ENCODE data around the gene CASKIN1. TPM values are rescaled to one million over a fixed set of nuclear protein-coding genes. Genes with fewer than 3 reads are reported as not detected.
"Not testable (repeated sequence)": the region's sequence is repeated elsewhere in the genome, so short reads cannot be mapped to it uniquely, and the experiment has no call there.

CASKIN1 gene
- total and polyA plus RNA-seq, 5 donors from 2014 or later, result not detected

DNA sequence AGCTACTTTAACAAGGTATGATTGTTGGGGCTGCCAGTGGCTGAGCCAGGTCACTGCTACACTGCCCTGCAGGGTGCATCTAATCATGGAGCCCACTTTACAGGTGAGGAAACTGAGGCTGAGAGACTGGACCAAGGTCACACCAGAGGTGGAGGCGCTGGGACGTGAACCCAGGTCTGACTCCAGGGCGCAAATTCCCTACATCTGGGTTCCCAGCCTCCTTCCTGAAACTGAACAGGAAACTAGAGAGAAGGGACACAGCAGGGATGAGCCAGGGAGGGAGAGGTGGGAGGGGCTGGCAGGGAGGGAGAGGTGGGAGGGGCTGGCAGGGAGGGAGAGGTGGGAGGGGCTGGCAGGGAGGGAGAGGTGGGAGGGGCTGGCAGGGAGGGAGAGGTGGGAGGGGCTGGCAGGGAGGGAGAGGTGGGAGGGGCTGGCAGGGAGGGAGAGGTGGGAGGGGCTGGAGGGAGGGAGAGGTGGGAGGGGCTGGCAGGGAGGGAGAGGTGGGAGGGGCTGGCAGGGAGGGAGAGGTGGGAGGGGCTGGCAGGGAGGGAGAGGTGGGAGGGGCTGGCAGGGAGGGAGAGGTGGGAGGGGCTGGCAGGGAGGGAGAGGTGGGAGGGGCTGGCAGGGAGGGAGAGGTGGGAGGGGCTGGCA is 68.7 kb downstream of the CASKIN1 start:
- Mint-ChIP-seq H3K4me3 (peak overlapping the region in 2 of 4 donors; percentile 12 to 78), H3K4me1 (peaks cover 0 to 28% (median 5%) of the 10 kb centered on the region in 4 donors)
- not testable (repeated sequence) for ATAC-seq (ENCODE audit: low read depth in 2 of 2); H3K27me3 ChIP-seq (ENCODE audit: control insufficient read depth, insufficient read depth, low read length); H3K36me3 Mint-ChIP-seq; H3K9me3 ChIP-seq (ENCODE audit: control insufficient read depth in 2 of 2, low read length in 2 of 2); H3K27me3 Mint-ChIP-seq; H3K4me1 ChIP-seq (ENCODE audit: control insufficient read depth, insufficient read depth, low read length, poor library complexity, severe bottlenecking); H3K4me3 ChIP-seq (ENCODE audit: low read depth, low read length); H3K27ac Mint-ChIP-seq; H3K27ac ChIP-seq (ENCODE audit: insufficient read depth, low read length, poor library complexity, severe bottlenecking); H3K36me3 ChIP-seq (ENCODE audit: control insufficient read depth, insufficient read depth, low read length); H3K9me3 Mint-ChIP-seq
- peak in 1 of 3 donors; percentile 24 for DNase-seq

Other genes with a start within 250 kb of the CASKIN1 start
- gene RPL3L, start 241.9 kb downstream of the CASKIN1 start, total RNA-seq, result not detected
- gene RPL3L, start 241.9 kb downstream of the CASKIN1 start, polyA plus RNA-seq, result not detected
- 65.1 TPM for gene NDUFB10, start 237.1 kb downstream of the CASKIN1 start, total RNA-seq
- gene NDUFB10, start 237.1 kb downstream of the CASKIN1 start, polyA plus RNA-seq, result 100 to 1,000 TPM; 192 to 288 (median 204) TPM
- 2,223 TPM for gene RPS2, start 231.8 kb downstream of the CASKIN1 start, total RNA-seq
- gene RPS2, start 231.8 kb downstream of the CASKIN1 start, polyA plus RNA-seq, result 1,000 to 10,000 TPM; 4,615 to 6,441 (median 5,598) TPM
- gene RNF151, start 229.7 kb downstream of the CASKIN1 start, total RNA-seq, result not detected
- gene RNF151, start 229.7 kb downstream of the CASKIN1 start, polyA plus RNA-seq, result not detected
- gene TBL3, start 224.6 kb downstream of the CASKIN1 start, total RNA-seq, result 25.3 TPM
- gene TBL3, start 224.6 kb downstream of the CASKIN1 start, polyA plus RNA-seq, result 10 to 100 TPM; 48.0 to 60.0 (median 53.9) TPM
- 0.47 TPM for gene NOXO1, start 215.1 kb downstream of the CASKIN1 start, total RNA-seq
- under 1 TPM in 2 of 4 donors, not detected in 2; 0.16 to 0.35 TPM for gene NOXO1, start 215.1 kb downstream of the CASKIN1 start, polyA plus RNA-seq
- 18.4 TPM for gene GFER, start 212.4 kb downstream of the CASKIN1 start, total RNA-seq
- gene GFER, start 212.4 kb downstream of the CASKIN1 start, polyA plus RNA-seq, result 10 to 100 TPM; 30.5 to 45.5 (median 36.5) TPM
- 3.2 TPM for gene SYNGR3, start 206.6 kb downstream of the CASKIN1 start, total RNA-seq
- 1 to 10 TPM in 2 of 4 donors, under 1 TPM in 1, not detected in 1; 0.82 to 1.8 (median 1.1) TPM for gene SYNGR3, start 206.6 kb downstream of the CASKIN1 start, polyA plus RNA-seq
- 48.2 TPM for gene ZNF598, start 186.8 kb downstream of the CASKIN1 start, total RNA-seq
- gene ZNF598, start 186.8 kb downstream of the CASKIN1 start, polyA plus RNA-seq, result 1 to 10 TPM; 1.8 to 3.1 (median 2.9) TPM
- gene NPW, start 176.8 kb downstream of the CASKIN1 start, total RNA-seq, result not detected
- not detected for gene NPW, start 176.8 kb downstream of the CASKIN1 start, polyA plus RNA-seq
- gene NHERF2, start 169.7 kb downstream of the CASKIN1 start, total RNA-seq, result 1.5 TPM
- under 1 TPM; 0.09 to 0.86 (median 0.21) TPM for gene NHERF2, start 169.7 kb downstream of the CASKIN1 start, polyA plus RNA-seq
- gene NTHL1, start 148.8 kb downstream of the CASKIN1 start, total RNA-seq, result 15.0 TPM
- gene NTHL1, start 148.8 kb downstream of the CASKIN1 start, polyA plus RNA-seq, result 10 to 100 TPM; 24.7 to 52.7 (median 38.4) TPM
- gene TSC2, start 148.6 kb downstream of the CASKIN1 start, total RNA-seq, result 133 TPM
- gene TSC2, start 148.6 kb downstream of the CASKIN1 start, polyA plus RNA-seq, result 10 to 100 TPM; 22.7 to 26.6 (median 26.4) TPM
- 86.1 TPM for gene PKD1, start 60.7 kb downstream of the CASKIN1 start, total RNA-seq
- 1 to 10 TPM; 1.4 to 4.4 (median 2.6) TPM for gene PKD1, start 60.7 kb downstream of the CASKIN1 start, polyA plus RNA-seq
- not detected for gene RAB26, start 48.0 kb downstream of the CASKIN1 start, total RNA-seq
- gene RAB26, start 48.0 kb downstream of the CASKIN1 start, polyA plus RNA-seq, result 1 to 10 TPM in 2 of 4 donors, under 1 TPM in 2; 0.38 to 1.2 (median 0.93) TPM
- gene TRAF7, start 40.8 kb downstream of the CASKIN1 start, total RNA-seq, result 33.4 TPM
- 1 to 10 TPM; 4.0 to 7.3 (median 4.8) TPM for gene TRAF7, start 40.8 kb downstream of the CASKIN1 start, polyA plus RNA-seq
- gene MLST8, start 8.8 kb upstream of the CASKIN1 start, total RNA-seq, result 23.5 TPM
- 10 to 100 TPM; 20.9 to 31.1 (median 24.3) TPM for gene MLST8, start 8.8 kb upstream of the CASKIN1 start, polyA plus RNA-seq
- 10.9 TPM for gene BRICD5, start 14.3 kb upstream of the CASKIN1 start, total RNA-seq
- gene BRICD5, start 14.3 kb upstream of the CASKIN1 start, polyA plus RNA-seq, result under 1 TPM in 2 of 4 donors, not detected in 2; 0.08 to 0.33 TPM
- gene PGP, start 18.2 kb upstream of the CASKIN1 start, total RNA-seq, result 14.2 TPM
- gene PGP, start 18.2 kb upstream of the CASKIN1 start, polyA plus RNA-seq, result 10 to 100 TPM in 2 of 4 donors, 1 to 10 TPM in 2; 6.1 to 13.4 (median 8.8) TPM
- 38.7 TPM for gene E4F1, start 27.0 kb upstream of the CASKIN1 start, total RNA-seq
- 10 to 100 TPM; 11.6 to 15.7 (median 14.4) TPM for gene E4F1, start 27.0 kb upstream of the CASKIN1 start, polyA plus RNA-seq
- 0.37 TPM for gene DNASE1L2, start 39.8 kb upstream of the CASKIN1 start, total RNA-seq
- gene DNASE1L2, start 39.8 kb upstream of the CASKIN1 start, polyA plus RNA-seq, result not detected
- gene ECI1, start 55.0 kb upstream of the CASKIN1 start, total RNA-seq, result 23.4 TPM
- gene ECI1, start 55.0 kb upstream of the CASKIN1 start, polyA plus RNA-seq, result 10 to 100 TPM; 49.0 to 62.8 (median 56.2) TPM
- gene RNPS1, start 71.5 kb upstream of the CASKIN1 start, total RNA-seq, result 189 TPM
- 100 to 1,000 TPM; 189 to 230 (median 218) TPM for gene RNPS1, start 71.5 kb upstream of the CASKIN1 start, polyA plus RNA-seq
- gene ABCA3, start 144.1 kb upstream of the CASKIN1 start, total RNA-seq, result 5.1 TPM
- 1 to 10 TPM; 1.1 to 2.2 (median 2.0) TPM for gene ABCA3, start 144.1 kb upstream of the CASKIN1 start, polyA plus RNA-seq
- gene CCNF, start 232.8 kb upstream of the CASKIN1 start, total RNA-seq, result 6.8 TPM
- 1 to 10 TPM; 3.3 to 6.9 (median 5.8) TPM for gene CCNF, start 232.8 kb upstream of the CASKIN1 start, polyA plus RNA-seq

Data from CD4-positive, CD25-positive, alpha-beta regulatory T cell (primary cell).